Epithelial cell of esophagus (primary cell): Measurements from ENCODE around the gene TAS2R60.
"Not testable (repeated sequence)": the region's sequence is repeated elsewhere in the genome, so short reads cannot be mapped to it uniquely, and the experiment has no call there.

ENCODE experiments used
- DNase-seq: peaks from one replicate; pipeline ENCODE4 v3.0.0; 2010; ENCODE audit warnings: low read depth
- H3K4me3 ChIP-seq: 2 replicates; pipeline ENCODE4 v1.5.1; 2011; ENCODE audit warnings: mild to moderate bottlenecking, low read length, control low read depth
- TF ChIP-seq, protein P1 (sequence below): IDR thresholded peaks from 2 replicates; pipeline ENCODE4 v1.5.1; 2011; ENCODE audit warnings: low read depth, mild to moderate bottlenecking, low read length, control low read depth, inconsistent platforms; ENCODE audit not compliant: insufficient read depth; ENCODE audit errors: missing control alignments

TAS2R60 gene

GRCh38 chr7:143422033-143422432 is 21.2 kb upstream of the TAS2R60 start:
- DNase-seq = no peak
- TF ChIP-seq, protein P1, sequence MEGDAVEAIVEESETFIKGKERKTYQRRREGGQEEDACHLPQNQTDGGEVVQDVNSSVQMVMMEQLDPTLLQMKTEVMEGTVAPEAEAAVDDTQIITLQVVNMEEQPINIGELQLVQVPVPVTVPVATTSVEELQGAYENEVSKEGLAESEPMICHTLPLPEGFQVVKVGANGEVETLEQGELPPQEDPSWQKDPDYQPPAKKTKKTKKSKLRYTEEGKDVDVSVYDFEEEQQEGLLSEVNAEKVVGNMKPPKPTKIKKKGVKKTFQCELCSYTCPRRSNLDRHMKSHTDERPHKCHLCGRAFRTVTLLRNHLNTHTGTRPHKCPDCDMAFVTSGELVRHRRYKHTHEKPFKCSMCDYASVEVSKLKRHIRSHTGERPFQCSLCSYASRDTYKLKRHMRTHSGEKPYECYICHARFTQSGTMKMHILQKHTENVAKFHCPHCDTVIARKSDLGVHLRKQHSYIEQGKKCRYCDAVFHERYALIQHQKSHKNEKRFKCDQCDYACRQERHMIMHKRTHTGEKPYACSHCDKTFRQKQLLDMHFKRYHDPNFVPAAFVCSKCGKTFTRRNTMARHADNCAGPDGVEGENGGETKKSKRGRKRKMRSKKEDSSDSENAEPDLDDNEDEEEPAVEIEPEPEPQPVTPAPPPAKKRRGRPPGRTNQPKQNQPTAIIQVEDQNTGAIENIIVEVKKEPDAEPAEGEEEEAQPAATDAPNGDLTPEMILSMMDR = no peak
- no peak overlapping the region for H3K4me3 ChIP-seq

DNA sequence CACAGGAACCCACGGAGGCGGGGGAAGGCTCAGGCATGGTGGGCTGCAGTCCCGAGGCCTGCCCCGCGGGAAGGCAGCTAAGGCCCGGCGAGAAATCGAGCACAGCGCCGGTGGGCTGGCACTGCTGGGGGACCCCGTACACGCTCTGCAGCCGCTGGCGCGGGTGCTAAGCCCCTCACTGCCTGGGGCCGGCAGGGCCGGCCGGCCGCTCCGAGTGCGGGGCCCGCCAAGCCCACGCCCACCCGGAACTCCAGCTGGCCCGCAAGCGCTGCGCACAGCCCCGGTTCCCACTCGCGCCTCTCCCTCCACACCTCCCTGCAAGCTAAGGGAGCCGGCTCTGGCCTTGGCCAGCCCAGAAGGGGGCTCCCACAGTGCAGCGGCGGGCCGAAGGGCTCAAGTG is 18.8 kb upstream of the TAS2R60 start:
- DNase-seq, H3K4me3 ChIP-seq: not testable (repeated sequence)

- H3K4me3 ChIP-seq = no peak overlapping the region
- DNase-seq = no peak
- TF ChIP-seq, protein P1 = no peak
Observed at GRCh38 chr7:143426479-143427142, 16.6 kb upstream of the TAS2R60 start.

GRCh38 chr7:143429770-143430698 is 13.2 kb upstream of the TAS2R60 start:
- TF ChIP-seq, protein P1 = no peak
- H3K4me3 ChIP-seq = no peak overlapping the region
- peak; percentile 65 for DNase-seq

DNA sequence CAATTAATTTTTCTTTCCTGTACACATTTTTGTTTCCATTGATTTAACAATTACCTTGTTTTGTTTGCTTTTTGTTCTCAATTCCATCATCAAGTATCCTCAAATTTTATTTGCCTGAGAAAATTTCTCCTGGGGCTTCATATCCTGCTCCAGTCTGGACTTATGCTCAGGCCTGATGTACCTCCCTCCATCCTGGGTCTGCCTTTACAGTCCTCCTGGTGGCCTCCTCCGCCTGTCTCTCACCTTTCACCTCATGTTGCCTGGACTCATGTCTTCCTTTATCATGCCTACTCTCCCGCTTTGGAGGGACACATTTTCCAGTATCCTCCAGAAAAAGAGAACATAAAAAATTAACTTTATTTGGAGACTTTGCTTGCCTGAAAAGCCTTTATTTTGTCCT is 12.1 kb upstream of the TAS2R60 start:
- no peak overlapping the region for H3K4me3 ChIP-seq
- TF ChIP-seq, protein P1 = no peak
- no peak for DNase-seq

- H3K4me3 ChIP-seq = no peak overlapping the region
- TF ChIP-seq, protein P1 = no peak
Observed at GRCh38 chr7:143433759-143434158, 9.5 kb upstream of the TAS2R60 start.

GRCh38 chr7:143434660-143435059 is 8.6 kb upstream of the TAS2R60 start:
- peak; percentile 94 for DNase-seq
- no peak overlapping the region for H3K4me3 ChIP-seq
- TF ChIP-seq, protein P1 = no peak

More at GRCh38 chr7:143433759-143434158, 9.5 kb upstream of the TAS2R60 start:
- no peak for DNase-seq
